DMS79 (cell line): ENCODE data around the gene FBN2.
"Not testable (repeated sequence)": the region's sequence is repeated elsewhere in the genome, so short reads cannot be mapped to it uniquely, and the experiment has no call there.

Source experiments
- DNase-seq: peaks from one replicate; lab custom pipeline; 2025; lab: John Stamatoyannopoulos, UW

FBN2 gene

GRCh38 chr5:128478386-128479368 lies 59.4 kb downstream of the FBN2 start:
- DNase-seq = no peak

DNA sequence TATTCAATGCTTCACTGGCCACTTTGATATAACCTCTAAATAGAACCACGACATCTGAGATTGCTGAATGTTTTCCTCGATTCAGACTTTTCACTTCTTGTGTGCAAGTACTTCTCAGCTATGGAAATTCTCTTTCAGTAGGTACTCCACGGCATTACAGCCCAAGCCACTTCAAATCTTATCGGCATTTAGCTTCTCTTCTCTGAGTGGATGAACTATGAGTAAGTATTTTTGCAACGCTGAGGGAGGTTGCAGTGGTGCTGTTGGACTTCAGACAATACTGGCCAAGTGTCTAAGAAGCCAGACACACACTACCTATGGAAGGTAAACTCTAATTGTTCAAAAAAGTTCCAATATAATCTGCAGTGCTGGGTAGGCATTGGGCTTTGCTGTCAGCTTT lies 60.1 kb downstream of the FBN2 start:
- DNase-seq = no peak

- no peak for DNase-seq
Measured at GRCh38 chr5:128475693-128476092, 62.4 kb downstream of the FBN2 start.

DNA sequence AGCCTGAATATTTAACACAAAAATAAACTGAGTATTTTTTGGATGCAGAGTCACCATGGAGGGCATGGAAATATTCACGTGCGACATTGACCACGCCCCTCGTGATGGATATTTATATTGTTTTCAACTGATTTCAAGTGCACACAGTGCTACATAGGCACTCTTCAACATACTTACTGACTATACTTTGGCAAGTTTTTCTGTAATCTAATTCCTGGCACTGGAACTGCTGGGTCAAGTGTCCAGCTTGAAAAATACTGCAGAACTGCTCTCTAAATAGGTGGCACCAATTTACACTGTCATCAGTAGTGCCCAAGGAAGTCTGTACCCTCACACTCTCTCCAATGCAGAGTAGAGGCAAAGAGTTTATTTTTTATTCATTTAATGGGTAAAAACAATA lies 65.1 kb downstream of the FBN2 start:
- no peak for DNase-seq

- no peak for DNase-seq
Measured at GRCh38 chr5:128472036-128472435, 66.0 kb downstream of the FBN2 start.

DNA sequence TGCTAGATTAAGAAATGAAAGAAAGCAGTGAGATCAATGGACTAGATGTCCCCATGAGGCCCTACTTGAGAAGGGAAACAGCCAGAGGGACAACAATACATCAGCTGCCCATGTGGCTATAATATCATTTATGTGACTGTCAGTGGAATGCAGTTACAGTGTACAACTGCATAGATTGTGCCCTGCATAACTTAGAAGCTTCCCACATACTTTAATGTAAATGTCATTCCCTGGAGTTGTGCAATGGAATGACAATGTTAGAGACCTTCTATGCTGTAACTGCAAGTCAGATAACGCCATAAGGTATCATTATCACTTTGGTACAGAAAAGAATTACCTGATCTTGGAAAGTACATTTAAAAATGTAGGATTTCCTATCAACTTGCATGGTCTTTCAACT lies 67.4 kb downstream of the FBN2 start:
- DNase-seq = no peak

- no peak for DNase-seq
Measured at GRCh38 chr5:128469912-128470311, 68.1 kb downstream of the FBN2 start.

GRCh38 chr5:128466980-128467379 lies 71.1 kb downstream of the FBN2 start:
- no peak for DNase-seq

GRCh38 chr5:128466554-128466953 lies 71.5 kb downstream of the FBN2 start:
- no peak for DNase-seq

- DNase-seq = no peak
Measured at GRCh38 chr5:128464596-128464995, 73.4 kb downstream of the FBN2 start.

DNA sequence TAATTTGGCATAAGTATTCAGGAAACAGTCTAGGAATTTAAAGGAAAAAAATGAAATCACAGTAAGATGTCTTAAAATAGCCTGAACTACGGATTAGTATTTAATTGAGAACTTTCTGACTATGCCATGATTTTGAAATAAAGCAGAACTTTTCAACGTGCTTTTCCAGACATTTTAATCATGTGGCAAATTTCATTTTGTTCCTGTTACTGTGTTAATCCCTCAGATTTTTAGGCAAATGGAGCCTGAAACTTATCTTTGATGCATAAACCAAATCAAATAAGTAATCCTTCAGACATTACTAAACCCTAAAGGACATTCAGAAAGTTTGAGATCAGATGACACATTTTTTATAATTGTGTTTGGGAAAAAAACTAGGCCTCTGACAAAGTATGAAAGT lies 75.7 kb downstream of the FBN2 start:
- DNase-seq = no peak

DNA sequence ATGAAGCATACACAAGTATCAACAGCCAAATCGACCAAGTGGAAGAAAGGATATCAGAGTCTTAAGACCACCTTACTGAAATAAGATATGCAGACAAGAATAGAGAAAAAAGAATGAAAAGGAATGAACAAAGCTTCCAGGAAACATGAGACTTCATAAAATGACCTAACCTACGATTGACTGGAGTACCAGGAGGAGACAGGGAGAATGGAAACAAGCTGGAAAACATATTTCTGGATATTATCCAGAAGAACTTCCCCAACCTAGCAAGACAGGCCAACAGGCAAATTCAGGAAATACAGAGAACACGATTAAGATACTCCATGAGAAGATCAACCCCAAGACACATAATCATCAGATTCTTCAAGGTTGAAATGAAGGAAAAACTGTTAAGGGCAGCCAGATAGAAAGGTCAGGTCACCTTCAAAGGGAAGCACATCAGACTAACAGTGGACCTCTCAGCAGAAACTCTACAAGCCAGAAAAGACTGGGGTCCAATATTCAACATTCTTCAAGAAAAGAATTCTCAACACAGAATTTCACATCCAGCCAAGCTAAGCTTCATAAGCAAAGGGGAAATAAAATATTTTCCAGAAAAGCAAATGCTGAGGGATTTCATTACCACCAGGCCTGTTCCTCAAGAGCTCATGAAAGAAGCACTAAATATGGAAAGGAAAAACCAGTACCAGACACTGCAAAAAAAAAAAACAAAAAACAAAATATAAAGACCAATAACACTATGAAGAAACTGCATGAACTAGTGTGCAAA lies 80.7 kb downstream of the FBN2 start:
- DNase-seq = not testable (repeated sequence)

DNA sequence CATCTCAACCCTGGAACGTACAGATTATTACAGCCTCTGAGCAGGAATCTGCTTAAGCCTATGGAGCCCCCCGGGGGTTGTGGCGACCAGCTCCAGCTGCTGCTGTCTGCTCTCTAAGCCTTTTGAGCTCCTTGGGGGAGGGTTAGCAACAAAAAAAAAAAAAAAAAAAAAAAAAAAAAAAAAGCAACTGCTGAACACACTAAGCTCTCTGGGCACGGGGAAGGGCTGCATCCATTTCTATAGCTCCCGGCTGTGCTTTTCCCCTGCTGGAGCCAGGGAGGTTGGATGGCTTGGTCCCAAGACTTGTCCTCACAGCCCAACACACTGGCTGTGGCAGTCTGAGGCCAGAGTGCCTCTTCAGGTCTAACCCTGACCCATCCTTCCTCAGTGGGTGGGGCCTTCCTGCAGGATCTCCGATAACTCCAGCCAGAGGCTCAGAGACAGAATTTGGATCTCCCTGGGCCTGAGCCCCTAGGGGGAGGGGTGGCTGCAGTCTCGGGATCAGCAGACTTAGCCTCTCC lies 82.1 kb downstream of the FBN2 start:
- no peak for DNase-seq

DNA sequence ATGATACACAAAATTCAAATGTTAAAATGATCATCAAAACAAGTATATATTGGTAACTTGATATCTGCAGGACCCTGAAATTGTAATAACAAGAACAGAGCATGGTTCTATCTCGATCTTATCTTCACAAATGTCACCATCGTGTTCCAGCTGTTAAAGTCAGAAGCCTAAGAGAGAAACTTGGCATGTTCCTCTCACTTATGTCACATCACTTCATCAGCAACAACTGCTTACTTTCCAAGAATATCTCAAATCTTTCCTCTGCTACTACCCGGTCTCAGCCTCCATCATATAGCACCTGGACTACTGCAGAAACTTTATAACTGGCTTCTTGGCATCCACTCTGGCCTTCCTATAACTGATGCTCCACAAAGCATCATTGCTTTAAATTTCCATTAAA lies 84.9 kb downstream of the FBN2 start:
- no peak for DNase-seq

DNA sequence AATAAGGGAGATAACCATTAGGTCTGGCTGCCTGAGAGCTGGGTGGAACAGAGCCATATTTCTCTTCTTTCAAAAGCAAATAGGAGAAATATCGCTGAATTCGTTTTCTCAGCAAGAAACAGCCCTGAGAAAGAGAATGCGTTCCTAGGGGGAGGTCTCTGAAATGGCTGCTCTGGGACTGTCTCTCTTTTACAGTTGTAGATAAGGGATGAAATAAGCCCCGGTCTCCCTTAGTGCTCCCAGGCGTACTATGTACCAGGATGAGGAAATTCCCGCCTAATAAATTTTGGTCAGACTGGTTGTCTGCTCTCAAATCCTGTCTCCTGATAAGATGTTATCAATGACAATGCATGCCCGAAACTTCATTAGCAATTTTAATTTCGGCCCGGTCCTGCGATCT lies 90.8 kb downstream of the FBN2 start:
- not testable (repeated sequence) for DNase-seq

DNA sequence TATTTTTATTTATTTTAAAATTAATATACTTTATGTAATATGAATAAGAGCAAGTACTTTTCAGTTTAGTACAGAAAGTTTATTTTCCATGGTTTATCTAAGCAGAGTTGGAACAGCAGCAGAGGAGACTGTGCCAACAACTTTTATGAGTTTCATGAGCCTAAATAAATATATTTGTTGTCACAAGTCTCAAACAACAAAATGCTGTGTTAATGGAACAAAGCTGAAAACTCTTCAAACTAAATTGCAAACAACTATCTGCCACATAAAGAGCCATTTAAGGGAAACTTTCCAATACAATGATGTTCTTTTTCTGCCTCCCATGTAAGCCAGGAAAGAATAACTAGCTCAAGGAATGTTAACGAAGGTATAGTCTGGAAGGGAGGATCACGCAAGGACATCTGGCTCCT lies 96.1 kb downstream of the FBN2 start:
- no peak for DNase-seq

DNA sequence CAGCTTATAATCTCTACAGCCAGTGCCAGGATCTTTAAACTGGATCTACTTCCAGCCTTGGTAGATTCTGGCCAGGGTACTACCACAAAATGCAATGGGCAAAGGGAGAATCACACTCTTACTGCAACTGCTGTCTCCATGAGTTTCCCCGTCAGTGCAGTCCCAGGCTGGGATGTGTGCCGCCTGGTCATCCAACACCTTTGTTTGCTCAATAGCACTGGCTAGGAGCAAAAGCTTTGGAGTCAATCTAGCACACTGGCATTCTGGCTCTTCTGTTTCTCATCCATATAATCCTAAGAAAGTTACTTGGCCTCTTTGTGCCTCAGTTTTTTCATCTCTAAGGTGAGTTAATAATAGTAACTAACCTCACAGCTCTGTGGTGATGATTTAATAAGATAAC lies 96.9 kb downstream of the FBN2 start:
- DNase-seq = no peak

- DNase-seq = no peak
Measured at GRCh38 chr5:128436749-128437188, 101.3 kb downstream of the FBN2 start.

GRCh38 chr5:128435861-128436260 lies 102.2 kb downstream of the FBN2 start:
- no peak for DNase-seq

- no peak for DNase-seq
Measured at GRCh38 chr5:128434993-128435392, 103.1 kb downstream of the FBN2 start.

GRCh38 chr5:128432913-128433440 lies 105.1 kb downstream of the FBN2 start:
- no peak for DNase-seq

GRCh38 chr5:128427921-128428320 lies 110.1 kb downstream of the FBN2 start:
- no peak for DNase-seq
